ENCODE data around the gene OSR1.

DNA sequence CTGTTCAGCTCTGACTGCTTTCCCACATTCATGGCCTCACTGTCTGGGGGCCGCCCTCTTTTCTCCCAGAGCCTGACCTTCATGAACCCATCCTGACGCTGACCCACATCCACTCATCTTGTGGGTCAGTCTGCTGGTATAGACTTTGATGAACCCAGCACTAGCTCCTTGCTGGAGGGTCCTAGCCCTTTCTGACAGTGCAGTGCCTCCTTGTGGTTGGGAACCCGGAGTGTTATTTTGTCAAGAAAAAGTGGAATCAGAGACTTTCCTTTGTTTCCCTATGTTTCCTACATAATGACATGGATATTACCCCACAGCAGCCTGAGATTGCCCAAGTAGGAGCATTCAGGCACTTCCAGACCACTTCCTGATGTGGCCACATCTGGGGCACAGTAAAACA is 19.3 kb upstream of the OSR1 start:
- TF ChIP-seq CTCF (IDR thresholded peaks at IDR 0.05) (no peak), POLR2A (IDR thresholded peaks at IDR 0.05) (no peak)

Measured in esophagus squamous epithelium (tissue), 4 donors.